HG02623 (cell line): Measurements from ENCODE around the gene BPI.
"Not testable (repeated sequence)": the region's sequence is repeated elsewhere in the genome, so short reads cannot be mapped to it uniquely, and the experiment has no call there.

Experiments used
- ATAC-seq: cut with Tn5 transposase; IDR thresholded peaks from one replicate; pipeline ENCODE4 v1.9.1; 2021; ENCODE audit warnings: moderate library complexity; ENCODE audit not compliant: unreplicated experiment

BPI gene

DNA sequence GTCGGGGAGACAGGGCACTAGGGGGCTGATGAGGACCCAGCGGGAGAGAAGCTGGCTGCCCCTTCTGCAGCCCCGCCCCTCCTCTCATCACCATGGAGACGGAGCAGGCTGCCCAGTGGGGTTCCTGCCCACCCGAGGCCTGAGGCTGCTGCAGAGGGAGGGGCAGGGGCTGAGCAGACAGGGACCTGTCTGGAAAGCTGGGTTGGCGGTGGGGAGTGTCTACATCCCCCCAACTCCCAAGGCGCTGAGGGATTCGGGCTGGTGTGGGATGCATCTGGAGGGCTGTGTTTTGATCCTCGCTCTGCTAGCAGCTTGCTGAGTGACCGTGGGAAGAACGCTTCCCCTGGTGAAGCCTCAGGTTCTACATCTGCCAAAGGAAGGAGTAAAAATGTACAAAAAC, 1.2 kb upstream of the BPI start:
- ATAC-seq, result no peak

DNA sequence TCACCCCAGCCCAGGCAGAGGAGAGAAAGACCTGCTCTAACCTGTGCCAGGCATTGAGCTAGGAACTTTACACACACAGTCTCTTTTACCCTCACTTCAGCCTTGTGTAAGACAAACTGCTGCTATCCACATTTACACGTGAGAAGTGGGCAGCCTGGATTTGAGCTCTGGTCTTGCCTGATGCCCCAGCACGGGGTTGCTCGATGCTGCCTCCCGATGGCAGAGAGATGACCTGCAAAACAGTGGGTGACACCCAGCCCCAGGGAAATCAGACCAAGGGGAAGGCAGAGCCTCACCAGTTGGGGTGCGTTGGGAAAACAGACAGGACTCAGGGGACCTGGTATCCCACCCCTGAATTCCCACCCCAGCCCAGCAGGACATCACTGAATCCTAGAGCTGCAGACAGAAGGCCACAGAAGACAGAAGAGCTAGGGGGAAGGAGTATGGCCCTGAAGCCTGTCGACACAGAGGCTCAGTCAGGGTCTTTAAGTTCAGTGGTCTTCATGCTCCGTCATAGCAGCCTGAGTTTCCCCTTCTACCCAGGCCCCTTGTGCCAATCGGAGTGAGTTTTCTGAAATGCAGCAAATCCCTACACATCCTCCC, 990 bp downstream of the BPI start:
- ATAC-seq, result no peak

- ATAC-seq, result no peak
These were observed 1.6 kb downstream of the BPI start for GRCh38 chr20:38305541-38305940.

DNA sequence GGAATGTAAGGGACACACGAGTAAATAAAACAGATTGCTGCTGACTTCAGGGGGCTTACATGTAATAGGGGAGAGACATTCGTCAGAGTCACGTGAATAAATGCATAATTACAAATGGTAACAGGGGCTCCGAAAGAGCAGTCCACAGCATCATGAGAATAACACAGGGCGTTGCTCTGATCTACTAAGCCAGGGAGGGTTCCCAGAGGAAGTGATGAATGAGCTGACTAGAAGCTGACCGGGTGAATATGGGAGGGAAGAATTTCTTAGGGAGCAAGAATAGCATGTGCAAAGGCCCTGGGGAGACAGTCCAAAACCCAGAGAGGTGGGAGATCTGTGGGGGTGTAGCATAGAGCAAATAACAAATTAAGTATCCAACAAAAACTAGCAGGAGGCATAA, 2.4 kb downstream of the BPI start:
- ATAC-seq, result no peak

- ATAC-seq, result no peak
These were observed 3.6 kb downstream of the BPI start for GRCh38 chr20:38307371-38308046.

DNA sequence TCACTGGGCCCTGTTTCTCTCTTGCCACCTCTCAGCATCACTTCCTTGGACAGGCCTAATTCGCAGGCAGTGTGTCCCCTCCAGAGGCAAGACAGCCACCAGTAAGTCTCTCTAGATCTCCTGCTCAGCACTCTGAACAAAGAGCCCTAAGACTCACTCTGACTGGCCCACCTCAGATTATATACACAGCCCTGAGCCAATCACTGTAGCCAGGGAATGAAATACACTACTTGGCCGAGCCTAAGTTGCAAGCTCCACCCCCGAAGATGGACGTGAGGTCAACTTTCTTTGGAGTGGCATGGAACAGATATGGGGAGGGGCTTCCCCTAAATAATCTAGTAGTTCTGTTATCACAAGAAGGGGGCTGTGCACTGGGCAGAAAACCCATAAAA, 4.1 kb downstream of the BPI start:
- no peak for ATAC-seq

DNA sequence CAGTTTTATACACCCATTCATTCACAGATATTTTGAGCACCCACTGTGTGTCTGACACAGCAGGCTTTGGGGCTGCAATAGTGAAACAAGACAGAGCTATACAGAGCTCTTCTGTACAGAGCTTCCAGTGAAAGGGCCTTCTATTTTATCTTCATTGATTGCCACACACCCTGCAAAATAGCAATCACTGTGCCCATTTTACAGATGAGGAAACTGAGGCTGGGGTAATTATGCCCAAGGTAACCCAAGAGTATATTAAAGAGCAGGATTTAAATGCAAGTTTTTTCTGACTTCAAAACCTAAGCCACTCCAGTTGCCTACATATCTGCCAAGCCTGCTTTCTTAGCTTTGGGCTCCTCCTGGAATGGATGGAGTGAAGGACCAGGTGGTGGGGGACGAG, 4.5 kb downstream of the BPI start:
- ATAC-seq, result no peak

GRCh38 chr20:38311091-38311490, 7.1 kb downstream of the BPI start:
- no peak for ATAC-seq

DNA sequence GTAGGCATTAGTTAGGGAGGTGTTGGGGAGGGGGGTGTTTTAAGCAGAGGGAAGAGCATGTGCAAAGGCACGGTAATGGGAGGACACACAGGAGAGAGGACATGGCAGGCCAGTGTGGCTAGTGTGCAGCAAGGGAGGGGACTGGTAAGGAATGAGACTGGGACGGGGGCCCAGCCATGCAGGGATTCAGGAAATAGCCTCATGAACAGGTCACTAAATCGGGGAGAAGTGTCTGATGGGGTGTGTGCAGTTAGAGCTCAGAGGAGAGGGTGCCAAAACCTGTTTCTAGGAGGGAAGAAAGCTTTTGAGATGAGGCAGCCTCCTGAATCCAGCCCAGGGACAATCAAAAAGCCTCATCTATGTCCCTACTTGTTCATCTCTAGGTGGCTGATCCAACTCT, 7.5 kb downstream of the BPI start:
- no peak for ATAC-seq

DNA sequence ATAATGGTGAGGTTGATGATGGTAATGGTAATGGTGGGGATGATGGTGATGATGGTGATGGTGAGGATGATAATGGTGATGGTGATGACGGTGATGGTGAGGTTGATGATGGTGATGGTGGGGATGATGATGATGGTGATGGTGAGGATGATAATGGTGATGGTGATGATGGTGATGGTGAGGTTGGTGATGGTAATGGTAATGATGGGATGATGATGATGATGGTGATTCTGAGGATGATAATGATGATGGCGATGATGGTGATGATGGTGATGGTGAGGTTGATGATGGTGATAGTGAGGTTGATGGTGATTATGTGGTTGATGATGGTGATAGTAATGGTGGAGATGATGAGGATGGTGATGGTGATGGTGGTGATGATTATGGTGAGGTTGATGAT, 9.7 kb downstream of the BPI start:
- no peak for ATAC-seq

- not testable (repeated sequence) for ATAC-seq
These were observed 10.4 kb downstream of the BPI start for GRCh38 chr20:38314350-38314749.

- no peak for ATAC-seq
These were observed 11.5 kb downstream of the BPI start for GRCh38 chr20:38315290-38315966.

- no peak for ATAC-seq
These were observed 12.4 kb downstream of the BPI start for GRCh38 chr20:38316341-38316740.

GRCh38 chr20:38317422-38317821, 13.5 kb downstream of the BPI start:
- ATAC-seq, result no peak

GRCh38 chr20:38320221-38320620, 16.3 kb downstream of the BPI start:
- no peak for ATAC-seq

GRCh38 chr20:38321959-38322598, 18.1 kb downstream of the BPI start:
- no peak for ATAC-seq

- ATAC-seq, result no peak
These were observed 20.2 kb downstream of the BPI start for GRCh38 chr20:38324159-38324558.

DNA sequence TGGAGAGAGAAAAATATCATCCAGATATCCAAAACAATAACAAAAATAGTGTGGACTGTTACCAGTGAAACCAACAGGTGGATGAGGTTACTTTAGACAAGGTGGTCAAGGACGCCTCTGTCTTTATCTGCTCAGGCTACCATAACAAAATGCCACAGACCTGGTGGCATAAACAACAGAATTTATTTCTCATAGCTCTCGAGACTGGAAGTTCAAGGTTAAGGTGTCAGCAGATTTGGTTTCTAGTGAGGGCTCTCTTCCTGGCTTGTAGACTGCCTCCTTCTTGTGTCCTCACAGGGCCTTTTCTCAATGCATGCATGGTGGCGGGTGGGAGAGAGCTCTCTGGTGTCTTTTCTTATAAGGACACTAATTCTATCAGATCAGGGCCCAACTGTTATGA, 21.2 kb downstream of the BPI start:
- ATAC-seq, result no peak

DNA sequence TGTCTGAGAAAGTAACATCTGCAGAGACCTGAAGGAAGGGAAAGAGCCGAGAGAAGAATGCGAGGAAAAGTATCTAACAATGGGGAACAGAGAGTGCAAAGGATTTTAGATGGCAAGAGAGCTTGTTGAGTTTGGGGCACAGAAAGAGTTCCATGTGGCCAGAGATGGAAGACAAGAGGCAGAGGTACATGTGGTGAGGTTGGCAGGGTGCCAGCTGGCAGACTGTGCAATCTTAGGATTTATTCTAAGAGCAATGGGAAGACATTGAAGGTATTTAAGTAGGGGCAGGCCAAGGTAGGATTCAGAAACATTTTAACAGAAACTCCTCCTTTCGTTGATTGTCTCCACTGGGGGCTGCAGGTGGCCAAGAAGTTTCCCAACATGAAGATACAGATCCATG, 21.9 kb downstream of the BPI start:
- ATAC-seq, result no peak

DNA sequence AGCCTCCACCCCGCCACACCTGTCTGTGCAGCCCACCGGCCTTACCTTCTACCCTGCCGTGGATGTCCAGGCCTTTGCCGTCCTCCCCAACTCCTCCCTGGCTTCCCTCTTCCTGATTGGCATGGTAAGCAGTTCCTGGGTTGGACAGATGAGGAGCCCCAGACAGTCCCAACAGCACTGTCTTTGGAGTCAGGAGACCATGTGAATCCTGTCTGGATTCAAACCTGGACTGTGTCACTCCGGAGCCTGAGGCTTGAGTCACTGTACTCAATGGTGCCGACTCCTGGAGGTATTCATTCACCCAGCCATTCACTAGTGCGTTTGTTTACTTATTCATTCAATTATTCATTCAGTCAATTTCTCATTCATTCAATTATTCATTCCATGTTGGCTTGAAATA, 22.4 kb downstream of the BPI start:
- ATAC-seq, result no peak

- ATAC-seq, result no peak
These were observed 26.7 kb downstream of the BPI start for GRCh38 chr20:38330638-38331037.

GRCh38 chr20:38331245-38331644, 27.3 kb downstream of the BPI start:
- no peak for ATAC-seq
